HEK293 (cell line): Measurements from ENCODE around the gene WDR91.

Source experiments
- CTCF ChIA-PET: fragments of 350-600 bp; formaldehyde crosslinking; extraction: SDS; loops from one replicate; lab custom pipeline; 2021; ENCODE audit warnings: antibody characterized with exemption; lab: Yijun Ruan, JAX
- POLR2A ChIA-PET: fragments of 300-600 bp; formaldehyde crosslinking; extraction: SDS; loops from one replicate; lab custom pipeline; 2020; ENCODE audit warnings: antibody characterized with exemption, inconsistent platforms; lab: Yijun Ruan, JAX
- H3K27ac ChIP-seq: fragments of 200-500 bp; sonication (Bioruptor generic); 2 replicates; pipeline ENCODE4 v1.5.1; 2014; ENCODE audit warnings: low read depth, low read length, control low read depth, inconsistent platforms; ENCODE audit errors: extremely low read depth
- H3K36me3 ChIP-seq, 2 experiments: fragments of 200-500 bp in 1 of 2; sonication (Bioruptor generic) in 1 of 2; 1 replicate in 1 of 2; 2 replicates in 1 of 2; pipeline ENCODE4 v1.5.1; 2014 to 2017; ENCODE audit warnings: inconsistent platforms in 2 of 2, low read length in 2 of 2; ENCODE audit not compliant: control insufficient read depth in 2 of 2, insufficient read depth in 1 of 2
- H3K4me1 ChIP-seq: fragments of 200-500 bp; sonication (Bioruptor generic); 2 replicates; pipeline ENCODE4 v1.5.1; 2014; ENCODE audit warnings: mild to moderate bottlenecking, low read length, inconsistent platforms; ENCODE audit not compliant: control insufficient read depth, insufficient read depth
- H3K4me3 ChIP-seq: 2 replicates; pipeline ENCODE4 v1.5.1; 2011; ENCODE audit warnings: low read depth, mild to moderate bottlenecking, control low read depth, low read length, moderate library complexity
- H3K9me3 ChIP-seq: fragments of 200-500 bp; sonication (Bioruptor generic); 2 replicates; pipeline ENCODE4 v1.5.1; 2014; ENCODE audit warnings: low read depth, low read length, inconsistent platforms; ENCODE audit not compliant: control insufficient read depth, insufficient read depth
- EGR2 ChIP-seq: fragments of 450-650 bp; formaldehyde crosslinking; IDR thresholded peaks from 2 replicates; pipeline ENCODE4 v1.5.1; 2016; ENCODE audit warnings: low read depth, missing biosample characterization, missing genetic modification characterization
- GLIS1 ChIP-seq: fragments of 450-650 bp; formaldehyde crosslinking; IDR thresholded peaks from 2 replicates; pipeline ENCODE4 v1.5.1; 2016; ENCODE audit warnings: missing biosample characterization, missing genetic modification characterization
- HOXA7 ChIP-seq: sonication (generic); formaldehyde crosslinking; IDR thresholded peaks from 2 replicates; pipeline ENCODE4 v1.8.1; 2022; ENCODE audit warnings: missing genetic modification reagents, borderline replicate concordance
- PRDM1 ChIP-seq: fragments of 450-650 bp; formaldehyde crosslinking; IDR thresholded peaks from 2 replicates; pipeline ENCODE4; 2016; ENCODE audit warnings: missing biosample characterization, missing genetic modification characterization
- YY1 ChIP-seq: fragments of 450-650 bp; formaldehyde crosslinking; IDR thresholded peaks from 2 replicates; pipeline ENCODE4 v1.5.1; 2018; ENCODE audit warnings: missing biosample characterization, missing genetic modification characterization
- ZBTB20 ChIP-seq: fragments of 450-650 bp; formaldehyde crosslinking; IDR thresholded peaks from 2 replicates; pipeline ENCODE4 v1.5.1; 2016; ENCODE audit warnings: missing biosample characterization, missing genetic modification characterization
- ZBTB7A ChIP-seq: fragments of 450-650 bp; formaldehyde crosslinking; IDR thresholded peaks from 2 replicates; pipeline ENCODE4 v1.5.1; 2016; ENCODE audit warnings: low read depth, missing biosample characterization, missing genetic modification characterization
- ZNF133 ChIP-seq: fragments of 450-650 bp; formaldehyde crosslinking; IDR thresholded peaks from 2 replicates; pipeline ENCODE4 v1.5.1; 2016; ENCODE audit warnings: missing biosample characterization, missing genetic modification characterization
- ZNF223 ChIP-seq: fragments of 450-650 bp; formaldehyde crosslinking; IDR thresholded peaks from 2 replicates; pipeline ENCODE4 v1.5.1; 2016; ENCODE audit warnings: missing biosample characterization, missing genetic modification characterization
- ZNF266 ChIP-seq: fragments of 450-650 bp; formaldehyde crosslinking; IDR thresholded peaks from 2 replicates; pipeline ENCODE4 v1.5.1; 2016; ENCODE audit warnings: missing biosample characterization, missing genetic modification characterization, low read depth
- ZNF391 ChIP-seq: fragments of 450-650 bp; formaldehyde crosslinking; IDR thresholded peaks from 2 replicates; pipeline ENCODE4 v1.5.1; 2016; ENCODE audit warnings: low read depth, missing biosample characterization, missing genetic modification characterization, borderline replicate concordance
- ZNF48 ChIP-seq: fragments of 450-650 bp; formaldehyde crosslinking; IDR thresholded peaks from 2 replicates; pipeline ENCODE4 v1.5.1; 2016; ENCODE audit warnings: missing biosample characterization, missing genetic modification characterization
- ZNF510 ChIP-seq: fragments of 450-650 bp; formaldehyde crosslinking; IDR thresholded peaks from 2 replicates; pipeline ENCODE4 v1.5.1; 2018; ENCODE audit warnings: mild to moderate bottlenecking, missing genetic modification characterization, missing biosample characterization; ENCODE audit not compliant: insufficient replicate concordance
- ZNF558 ChIP-seq: fragments of 450-650 bp; formaldehyde crosslinking; IDR thresholded peaks from 2 replicates; pipeline ENCODE4 v1.5.1; 2016; ENCODE audit warnings: missing biosample characterization, missing genetic modification characterization
- ZNF571 ChIP-seq: fragments of 450-650 bp; formaldehyde crosslinking; IDR thresholded peaks from 2 replicates; pipeline ENCODE4 v1.5.0; 2017; ENCODE audit warnings: missing biosample characterization, missing genetic modification characterization
- ZNF626 ChIP-seq: fragments of 450-650 bp; sonication (Bioruptor Pico); formaldehyde crosslinking; IDR thresholded peaks from 2 replicates; pipeline ENCODE4 v1.5.1; 2018; ENCODE audit warnings: missing biosample characterization, missing genetic modification characterization, inconsistent platforms
- ZNF658 ChIP-seq: fragments of 450-650 bp; formaldehyde crosslinking; IDR thresholded peaks from 2 replicates; pipeline ENCODE4; 2016; ENCODE audit warnings: missing biosample characterization, missing genetic modification characterization
- ZNF747 ChIP-seq: fragments of 450-650 bp; formaldehyde crosslinking; IDR thresholded peaks from 2 replicates; pipeline ENCODE4 v1.5.1; 2016; ENCODE audit warnings: missing biosample characterization, missing genetic modification characterization
- ZNF830 ChIP-seq: fragments of 450-650 bp; IDR thresholded peaks from 2 replicates; pipeline ENCODE4 v1.5.0; 2018; ENCODE audit warnings: missing biosample characterization, missing genetic modification characterization, low read depth, mild to moderate bottlenecking, moderate library complexity
- TF ChIP-seq, protein P1 (sequence below): fragments of 450-650 bp; formaldehyde crosslinking; IDR thresholded peaks from 2 replicates; pipeline ENCODE4 v1.5.1; 2017; ENCODE audit warnings: missing biosample characterization, missing genetic modification characterization
- TF ChIP-seq, protein P2 (sequence below): fragments of 450-650 bp; formaldehyde crosslinking; IDR thresholded peaks from 2 replicates; pipeline ENCODE4 v1.5.1; 2016; ENCODE audit warnings: missing biosample characterization, missing genetic modification characterization
- TF ChIP-seq, protein P3 (sequence below): fragments of 450-650 bp; formaldehyde crosslinking; IDR thresholded peaks from 2 replicates; pipeline ENCODE4 v1.5.1; 2016; ENCODE audit warnings: missing biosample characterization, missing genetic modification characterization
- TF ChIP-seq, protein P4 (sequence below): fragments of 450-650 bp; formaldehyde crosslinking; IDR thresholded peaks from 2 replicates; pipeline ENCODE4 v1.5.1; 2016; ENCODE audit warnings: missing biosample characterization, missing genetic modification characterization
- TF ChIP-seq, protein P5 (sequence below): fragments of 450-650 bp; formaldehyde crosslinking; IDR thresholded peaks from 2 replicates; pipeline ENCODE4 v1.5.1; 2017; ENCODE audit warnings: missing biosample characterization, mild to moderate bottlenecking, missing genetic modification characterization, moderate library complexity
- TF ChIP-seq, protein P6 (sequence below): fragments of 450-650 bp; formaldehyde crosslinking; IDR thresholded peaks from 2 replicates; pipeline ENCODE4 v1.5.1; 2017; ENCODE audit warnings: missing biosample characterization, missing genetic modification characterization

The WDR91 gene

DNA sequence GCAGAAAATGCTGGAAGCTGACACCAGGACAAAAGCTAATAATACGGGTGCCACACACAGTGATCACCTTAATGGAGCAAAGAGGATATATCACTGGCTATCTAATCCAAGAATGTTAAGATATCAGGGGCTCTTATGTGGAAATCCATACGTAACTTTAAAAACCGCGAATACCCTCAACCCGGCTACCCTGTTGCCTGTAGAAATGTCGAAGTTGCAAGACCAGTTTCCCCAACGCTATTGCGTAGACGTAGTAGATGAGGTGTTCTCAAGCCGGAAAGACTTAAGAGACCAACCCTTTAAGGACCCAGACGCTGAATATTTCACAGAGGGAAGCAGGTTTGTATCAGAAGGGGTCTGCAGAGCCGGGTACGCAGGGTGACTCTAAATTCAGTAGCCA lies 33.0 kb downstream of the WDR91 start (continued):
- no peak for TF ChIP-seq YY1 (tag by site-specific recombination)

DNA sequence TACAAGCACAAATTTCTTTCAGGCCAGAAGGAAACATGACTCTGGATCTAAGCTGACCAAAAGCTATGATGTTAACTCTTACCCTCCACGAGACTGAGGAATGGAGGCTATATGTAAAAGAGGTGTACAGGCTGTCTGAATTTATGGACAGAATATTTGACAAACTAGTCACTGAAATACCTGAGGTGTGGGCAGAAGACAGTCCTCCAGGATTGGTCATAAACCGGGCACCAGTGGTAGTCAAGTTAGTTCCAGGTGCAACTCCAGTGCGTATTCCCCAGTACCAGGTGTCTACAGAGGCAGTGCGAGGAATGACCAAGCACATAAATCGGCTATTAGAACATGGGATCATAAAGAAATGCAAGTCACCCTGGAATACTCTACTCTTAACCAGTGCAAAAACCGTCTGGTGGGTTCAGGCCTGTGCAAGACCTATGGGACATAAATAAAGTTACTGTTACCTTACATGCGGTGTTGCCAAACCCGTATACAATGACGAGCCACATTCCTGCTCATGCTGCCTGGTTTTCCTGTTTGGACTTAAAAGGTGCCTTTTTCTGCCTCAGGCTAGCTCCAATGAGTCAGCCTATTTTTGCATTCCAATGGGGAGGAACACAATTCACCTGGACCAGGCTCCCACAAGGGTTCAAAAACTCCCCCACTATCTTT lies 34.2 kb downstream of the WDR91 start:
- H3K9me3 ChIP-seq = no peaks in the 10 kb centered on the region
- peaks cover 0 to under 1% of the 10 kb centered on the region in 2 experiments; a peak in 1 of 3 replicates for H3K36me3 ChIP-seq
- TF ChIP-seq, protein P1, sequence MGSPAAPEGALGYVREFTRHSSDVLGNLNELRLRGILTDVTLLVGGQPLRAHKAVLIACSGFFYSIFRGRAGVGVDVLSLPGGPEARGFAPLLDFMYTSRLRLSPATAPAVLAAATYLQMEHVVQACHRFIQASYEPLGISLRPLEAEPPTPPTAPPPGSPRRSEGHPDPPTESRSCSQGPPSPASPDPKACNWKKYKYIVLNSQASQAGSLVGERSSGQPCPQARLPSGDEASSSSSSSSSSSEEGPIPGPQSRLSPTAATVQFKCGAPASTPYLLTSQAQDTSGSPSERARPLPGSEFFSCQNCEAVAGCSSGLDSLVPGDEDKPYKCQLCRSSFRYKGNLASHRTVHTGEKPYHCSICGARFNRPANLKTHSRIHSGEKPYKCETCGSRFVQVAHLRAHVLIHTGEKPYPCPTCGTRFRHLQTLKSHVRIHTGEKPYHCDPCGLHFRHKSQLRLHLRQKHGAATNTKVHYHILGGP (tag by site-specific recombination) = no peak
- TF ChIP-seq ZNF266 (no peak), PRDM1 (tag by site-specific recombination) (no peak), ZNF133 (tag by site-specific recombination) (no peak), GLIS1 (tag by site-specific recombination) (no peak), ZNF558 (tag by site-specific recombination) (no peak)
- TF ChIP-seq, protein P2, sequence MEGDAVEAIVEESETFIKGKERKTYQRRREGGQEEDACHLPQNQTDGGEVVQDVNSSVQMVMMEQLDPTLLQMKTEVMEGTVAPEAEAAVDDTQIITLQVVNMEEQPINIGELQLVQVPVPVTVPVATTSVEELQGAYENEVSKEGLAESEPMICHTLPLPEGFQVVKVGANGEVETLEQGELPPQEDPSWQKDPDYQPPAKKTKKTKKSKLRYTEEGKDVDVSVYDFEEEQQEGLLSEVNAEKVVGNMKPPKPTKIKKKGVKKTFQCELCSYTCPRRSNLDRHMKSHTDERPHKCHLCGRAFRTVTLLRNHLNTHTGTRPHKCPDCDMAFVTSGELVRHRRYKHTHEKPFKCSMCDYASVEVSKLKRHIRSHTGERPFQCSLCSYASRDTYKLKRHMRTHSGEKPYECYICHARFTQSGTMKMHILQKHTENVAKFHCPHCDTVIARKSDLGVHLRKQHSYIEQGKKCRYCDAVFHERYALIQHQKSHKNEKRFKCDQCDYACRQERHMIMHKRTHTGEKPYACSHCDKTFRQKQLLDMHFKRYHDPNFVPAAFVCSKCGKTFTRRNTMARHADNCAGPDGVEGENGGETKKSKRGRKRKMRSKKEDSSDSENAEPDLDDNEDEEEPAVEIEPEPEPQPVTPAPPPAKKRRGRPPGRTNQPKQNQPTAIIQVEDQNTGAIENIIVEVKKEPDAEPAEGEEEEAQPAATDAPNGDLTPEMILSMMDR (tag by site-specific recombination) = no peak
- TF ChIP-seq, protein P3, sequence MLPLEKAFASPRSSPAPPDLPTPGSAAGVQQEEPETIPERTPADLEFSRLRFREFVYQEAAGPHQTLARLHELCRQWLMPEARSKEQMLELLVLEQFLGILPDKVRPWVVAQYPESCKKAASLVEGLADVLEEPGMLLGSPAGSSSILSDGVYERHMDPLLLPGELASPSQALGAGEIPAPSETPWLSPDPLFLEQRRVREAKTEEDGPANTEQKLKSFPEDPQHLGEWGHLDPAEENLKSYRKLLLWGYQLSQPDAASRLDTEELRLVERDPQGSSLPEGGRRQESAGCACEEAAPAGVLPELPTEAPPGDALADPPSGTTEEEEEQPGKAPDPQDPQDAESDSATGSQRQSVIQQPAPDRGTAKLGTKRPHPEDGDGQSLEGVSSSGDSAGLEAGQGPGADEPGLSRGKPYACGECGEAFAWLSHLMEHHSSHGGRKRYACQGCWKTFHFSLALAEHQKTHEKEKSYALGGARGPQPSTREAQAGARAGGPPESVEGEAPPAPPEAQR (tag by site-specific recombination) = no peak
- TF ChIP-seq, protein P4, sequence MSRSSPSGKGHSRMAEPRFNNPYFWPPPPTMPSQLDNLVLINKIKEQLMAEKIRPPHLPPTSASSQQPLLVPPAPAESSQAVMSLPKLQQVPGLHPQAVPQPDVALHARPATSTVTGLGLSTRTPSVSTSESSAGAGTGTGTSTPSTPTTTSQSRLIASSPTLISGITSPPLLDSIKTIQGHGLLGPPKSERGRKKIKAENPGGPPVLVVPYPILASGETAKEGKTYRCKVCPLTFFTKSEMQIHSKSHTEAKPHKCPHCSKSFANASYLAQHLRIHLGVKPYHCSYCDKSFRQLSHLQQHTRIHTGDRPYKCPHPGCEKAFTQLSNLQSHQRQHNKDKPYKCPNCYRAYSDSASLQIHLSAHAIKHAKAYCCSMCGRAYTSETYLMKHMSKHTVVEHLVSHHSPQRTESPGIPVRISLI = no peak
- ChIA-PET CTCF (no interaction called here), POLR2A (no interaction called here)
- no peaks in the 10 kb centered on the region for H3K4me1 ChIP-seq
- H3K27ac ChIP-seq = no peak overlapping the region
- H3K4me3 ChIP-seq = no peak overlapping the region

DNA sequence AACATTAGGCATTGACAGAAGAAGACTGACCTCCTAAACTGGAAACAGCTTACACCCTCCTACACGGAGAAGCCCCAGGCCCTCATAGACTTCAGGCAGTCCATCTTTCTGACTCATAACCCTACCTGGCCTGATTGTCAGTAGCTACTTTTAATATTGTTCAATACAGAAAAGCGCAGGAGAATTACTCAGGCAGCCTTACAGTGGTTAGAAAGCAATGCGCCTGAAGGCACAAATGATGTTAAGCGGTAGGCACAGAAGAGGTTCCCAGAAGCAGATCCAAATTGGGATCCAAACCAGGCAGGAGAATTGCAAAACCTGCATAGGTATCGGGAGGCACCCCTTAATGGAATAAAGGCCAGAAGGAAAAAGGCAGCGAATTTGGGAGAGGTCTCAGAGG lies 35.4 kb downstream of the WDR91 start:
- Histone ChIP-seq H3K36me3 (no peaks in the 10 kb centered on the region), H3K9me3 (no peaks in the 10 kb centered on the region), H3K4me1 (no peaks in the 10 kb centered on the region), H3K27ac (no peak overlapping the region), H3K4me3 (no peak overlapping the region)
- ChIA-PET CTCF (no interaction called here), POLR2A (no interaction called here)
- no peak for TF ChIP-seq ZNF48 (tag by site-specific recombination)
- TF ChIP-seq EGR2 (tag by site-specific recombination) = no peak
- TF ChIP-seq ZNF571 (tag by site-specific recombination) = no peak
- no peak for TF ChIP-seq HOXA7
- TF ChIP-seq, protein P5, sequence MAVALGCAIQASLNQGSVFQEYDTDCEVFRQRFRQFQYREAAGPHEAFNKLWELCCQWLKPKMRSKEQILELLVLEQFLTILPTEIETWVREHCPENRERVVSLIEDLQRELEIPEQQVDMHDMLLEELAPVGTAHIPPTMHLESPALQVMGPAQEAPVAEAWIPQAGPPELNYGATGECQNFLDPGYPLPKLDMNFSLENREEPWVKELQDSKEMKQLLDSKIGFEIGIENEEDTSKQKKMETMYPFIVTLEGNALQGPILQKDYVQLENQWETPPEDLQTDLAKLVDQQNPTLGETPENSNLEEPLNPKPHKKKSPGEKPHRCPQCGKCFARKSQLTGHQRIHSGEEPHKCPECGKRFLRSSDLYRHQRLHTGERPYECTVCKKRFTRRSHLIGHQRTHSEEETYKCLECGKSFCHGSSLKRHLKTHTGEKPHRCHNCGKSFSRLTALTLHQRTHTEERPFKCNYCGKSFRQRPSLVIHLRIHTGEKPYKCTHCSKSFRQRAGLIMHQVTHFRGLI (tag by site-specific recombination) = no peak
- TF ChIP-seq ZBTB20 = no peak
- TF ChIP-seq ZNF510 = no peak
- no peak for TF ChIP-seq ZNF747 (tag by site-specific recombination)
- no peak for TF ChIP-seq ZNF658
- no peak for TF ChIP-seq ZNF830 (tag by site-specific recombination)
- TF ChIP-seq, protein P6, sequence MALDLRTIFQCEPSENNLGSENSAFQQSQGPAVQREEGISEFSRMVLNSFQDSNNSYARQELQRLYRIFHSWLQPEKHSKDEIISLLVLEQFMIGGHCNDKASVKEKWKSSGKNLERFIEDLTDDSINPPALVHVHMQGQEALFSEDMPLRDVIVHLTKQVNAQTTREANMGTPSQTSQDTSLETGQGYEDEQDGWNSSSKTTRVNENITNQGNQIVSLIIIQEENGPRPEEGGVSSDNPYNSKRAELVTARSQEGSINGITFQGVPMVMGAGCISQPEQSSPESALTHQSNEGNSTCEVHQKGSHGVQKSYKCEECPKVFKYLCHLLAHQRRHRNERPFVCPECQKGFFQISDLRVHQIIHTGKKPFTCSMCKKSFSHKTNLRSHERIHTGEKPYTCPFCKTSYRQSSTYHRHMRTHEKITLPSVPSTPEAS = no peak
- TF ChIP-seq ZNF223 (tag by site-specific recombination) = no peak
- no peak for TF ChIP-seq ZBTB7A (tag by site-specific recombination)
- no peak for TF ChIP-seq ZNF391 (tag by site-specific recombination)
- no peak for TF ChIP-seq ZNF626 (tag by site-specific recombination)
